HepG2 (cell line): Measurements from ENCODE around the gene MAN2A2. TPM values are rescaled to one million over a fixed set of nuclear protein-coding genes. Genes with fewer than 3 reads are reported as not detected.

Experiments used
- ATF7-NPFF ChIP-seq: sonication (generic); formaldehyde crosslinking; IDR thresholded peaks from 2 replicates; pipeline ENCODE4 v1.8.1; 2023; ENCODE audit warnings: mild to moderate bottlenecking, low read depth, missing genetic modification reagents, moderate library complexity
- HES4 ChIP-seq: sonication (generic); formaldehyde crosslinking; IDR thresholded peaks from 2 replicates; pipeline ENCODE4 v1.9.0; 2021; ENCODE audit warnings: mild to moderate bottlenecking, missing genetic modification reagents, borderline replicate concordance
- HMG20A ChIP-seq: IDR thresholded peaks from 2 replicates; pipeline ENCODE4 v1.6.1; 2016; ENCODE audit warnings: borderline replicate concordance
- HOXA5 ChIP-seq: sonication (generic); formaldehyde crosslinking; IDR thresholded peaks from 2 replicates; pipeline ENCODE4 v1.4.0; 2020; ENCODE audit warnings: missing genetic modification reagents
- JUND ChIP-seq: sonication (generic); formaldehyde crosslinking; IDR thresholded peaks from 2 replicates; pipeline ENCODE4 v1.8.0; 2022; ENCODE audit warnings: mild to moderate bottlenecking, missing genetic modification reagents
- KDM2A ChIP-seq: sonication (generic); formaldehyde crosslinking; IDR thresholded peaks from 2 replicates; pipeline ENCODE4 v1.4.0; 2020; ENCODE audit warnings: low read depth, missing genetic modification reagents, borderline replicate concordance
- NPAS2 ChIP-seq: sonication (generic); formaldehyde crosslinking; IDR thresholded peaks from 2 replicates; pipeline ENCODE4 v1.8.0; 2022; ENCODE audit warnings: mild to moderate bottlenecking, missing genetic modification reagents, borderline replicate concordance
- PCBP1 ChIP-seq: fragments of 200-400 bp; formaldehyde crosslinking; IDR thresholded peaks from 2 replicates; pipeline ENCODE4 v1.6.1; 2017; ENCODE audit warnings: mild to moderate bottlenecking, low read depth, low read length, borderline replicate concordance
- PHB2 ChIP-seq: fragments of 450-650 bp; IDR thresholded peaks from 2 replicates; pipeline ENCODE4 v1.6.1; 2018; ENCODE audit not compliant: partially characterized antibody
- REPIN1 ChIP-seq: sonication (generic); formaldehyde crosslinking; IDR thresholded peaks from 2 replicates; pipeline ENCODE4 v1.8.0; 2022; ENCODE audit warnings: missing genetic modification reagents, low read depth, mild to moderate bottlenecking, borderline replicate concordance
- REXO4 ChIP-seq: sonication (generic); formaldehyde crosslinking; IDR thresholded peaks from 2 replicates; pipeline ENCODE4 v1.8.0; 2022; ENCODE audit warnings: missing genetic modification reagents, mild to moderate bottlenecking, borderline replicate concordance
- SOX6 ChIP-seq, 2 experiments: fragments of 450-650 bp in 1 of 2; sonication (generic) in 1 of 2; formaldehyde crosslinking in 1 of 2; IDR thresholded peaks; 2 replicates each; pipeline versions ENCODE4 v1.4.0 to v1.6.1; 2017 to 2020; ENCODE audit warnings: antibody characterized with exemption in 1 of 2, mild to moderate bottlenecking in 1 of 2, missing genetic modification reagents in 1 of 2
- SRSF9 ChIP-seq: fragments of 200-400 bp; formaldehyde crosslinking; IDR thresholded peaks from 2 replicates; pipeline ENCODE4 v1.6.1; 2018; ENCODE audit warnings: borderline replicate concordance, mild to moderate bottlenecking, low read depth, low read length; ENCODE audit not compliant: insufficient read depth, poor library complexity, severe bottlenecking
- ZNF251 ChIP-seq: sonication (generic); formaldehyde crosslinking; IDR thresholded peaks from 2 replicates; pipeline ENCODE4 v1.9.0; 2021; ENCODE audit warnings: mild to moderate bottlenecking, missing genetic modification reagents
- ZNF33A ChIP-seq: sonication (generic); formaldehyde crosslinking; IDR thresholded peaks from 2 replicates; pipeline ENCODE4 v1.5.1; 2020; ENCODE audit warnings: missing genetic modification reagents, mild to moderate bottlenecking, moderate library complexity, borderline replicate concordance
- ZNF446 ChIP-seq: sonication (generic); formaldehyde crosslinking; IDR thresholded peaks from 2 replicates; pipeline ENCODE4 v1.5.0; 2020; ENCODE audit warnings: mild to moderate bottlenecking, missing genetic modification reagents
- ZNF629 ChIP-seq: sonication (generic); formaldehyde crosslinking; conservative IDR thresholded peaks from 2 replicates; pipeline ENCODE4 v1.5.0; 2020; ENCODE audit warnings: missing genetic modification reagents
- ZNF678 ChIP-seq: sonication (generic); formaldehyde crosslinking; IDR thresholded peaks from 2 replicates; pipeline ENCODE4 v1.4.0; 2020; ENCODE audit warnings: mild to moderate bottlenecking, missing genetic modification reagents
- ZNF713 ChIP-seq: sonication (generic); formaldehyde crosslinking; IDR thresholded peaks from 2 replicates; pipeline ENCODE4 v1.4.0; 2020; ENCODE audit warnings: mild to moderate bottlenecking, missing genetic modification reagents
- polyA plus RNA-seq, 8 experiments: library from polyadenylated mRNA; depleted of rRNA in 3 of 8; stranded (reverse) in 7 of 8; unstranded in 1 of 8; fragments of >200 nt; fragmentation: Illumina TruSeq in 4 of 8; extraction: Trizol in 4 of 8; gene quantifications; 2 replicates each; pipeline versions ENCODE4 v1.2.1 to v1.2.3, GENCODE V29; 2011 to 2016; ENCODE audit warnings: low read depth in 4 of 8, missing spikeins in 1 of 8, mixed read lengths in 1 of 8; ENCODE audit not compliant: insufficient read depth in 1 of 8
- total RNA-seq, 5 experiments: library from RNA; depleted of rRNA; stranded (reverse); fragments of >200 nt; fragmentation: Illumina TruSeq; extraction: Trizol; gene quantifications; 2 replicates each; pipeline ENCODE4 v1.2.3, GENCODE V29; 2016; ENCODE audit warnings: low read depth in 1 of 5
- TF ChIP-seq, protein P1 (sequence below): sonication (generic); formaldehyde crosslinking; IDR thresholded peaks from 2 replicates; pipeline ENCODE4 v1.4.0; 2020; ENCODE audit warnings: mild to moderate bottlenecking, missing genetic modification reagents
- TF ChIP-seq, protein P2 (sequence below): sonication (generic); formaldehyde crosslinking; IDR thresholded peaks from 2 replicates; pipeline ENCODE4 v1.5.0; 2020; ENCODE audit warnings: mild to moderate bottlenecking, missing genetic modification reagents, moderate library complexity
- TF ChIP-seq, protein P3 (sequence below): sonication (generic); formaldehyde crosslinking; conservative IDR thresholded peaks from 2 replicates; pipeline ENCODE4 v1.8.0; 2022; ENCODE audit warnings: mild to moderate bottlenecking, moderate library complexity, missing genetic modification reagents
- TF ChIP-seq, protein P4 (sequence below): sonication (generic); formaldehyde crosslinking; IDR thresholded peaks from 2 replicates; pipeline ENCODE4 v1.4.0; 2020; ENCODE audit warnings: missing genetic modification reagents

Gene MAN2A2
- total and polyA plus RNA-seq, 2 of the 13 experiments (the other 11 are each of a cell fraction or from before 2014, with no cell fraction given): 17.5 to 51.5 TPM

DNA sequence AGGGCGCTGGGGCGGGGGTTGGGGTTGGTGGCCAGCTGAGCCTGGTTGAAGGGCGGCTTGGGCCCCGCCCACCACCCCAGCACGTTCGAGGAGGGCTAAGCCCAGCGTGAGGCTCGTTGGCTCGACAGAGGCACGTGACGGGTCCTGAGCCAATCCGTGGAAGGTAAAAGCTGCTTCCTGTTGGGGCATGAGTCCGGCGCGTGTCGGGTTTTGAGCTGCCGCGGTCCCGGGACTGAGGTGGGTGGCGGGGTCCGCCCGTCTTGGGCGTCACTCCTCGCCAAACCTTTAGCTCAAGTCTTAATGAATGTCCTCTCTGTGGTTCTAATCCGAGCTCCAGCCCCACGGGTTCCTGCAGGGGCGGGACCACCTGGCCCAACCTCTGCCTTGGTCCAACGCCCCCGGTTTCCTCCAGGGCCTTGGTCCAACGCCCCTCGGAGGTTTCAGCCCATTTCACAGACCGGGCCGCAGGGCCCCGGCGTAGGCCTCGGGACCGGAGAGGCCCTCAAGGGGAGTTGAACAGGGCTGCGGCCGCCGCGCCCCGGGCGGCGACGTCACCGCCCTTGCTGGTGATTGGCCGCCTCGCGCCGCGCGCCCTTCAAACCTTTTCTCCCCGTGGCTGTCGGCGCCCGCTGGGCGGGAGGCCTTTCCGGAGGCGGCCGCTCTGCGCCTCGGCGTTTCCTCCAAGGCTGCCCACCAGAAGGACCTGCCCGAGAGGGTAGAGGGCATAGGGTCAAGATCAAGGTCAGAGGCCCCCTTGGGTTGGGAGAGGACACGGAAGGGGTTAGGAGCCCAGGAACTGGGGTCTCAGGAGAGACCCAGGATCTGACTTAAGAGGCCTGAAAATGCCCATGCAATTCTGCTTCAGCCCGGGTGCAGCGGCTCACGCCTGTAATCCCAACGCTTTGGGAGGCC lies 51.9 kb downstream of the MAN2A2 start, which contains the start of gene RCCD1 (continued):
- TF ChIP-seq SOX6 (IDR thresholded peaks at IDR 0.05) (no peak), SOX6 (CRISPR knock-in tag; IDR thresholded peaks at IDR 0.05) (peak; percentile 50; the same call in 1 of the 2 replicates), REXO4 (CRISPR knock-in tag) (no peak), ZNF678 (CRISPR knock-in tag) (no peak), HMG20A (no peak; the same call in 1 of the 2 replicates), HOXA5 (CRISPR knock-in tag) (peak; percentile 90), ATF7-NPFF (CRISPR knock-in tag) (peak; percentile 90; the same call in 1 of the 2 replicates), ZNF629 (CRISPR knock-in tag) (peak; percentile 98), SRSF9 (no peak), KDM2A (CRISPR knock-in tag) (peak; percentile 98), REPIN1 (CRISPR knock-in tag) (peak; percentile 35; the same call in 1 of the 2 replicates), NPAS2 (CRISPR knock-in tag) (no peak), JUND (CRISPR knock-in tag) (0 out of 2 replicates have a peak, but pooled peaks have one; percentile 33), ZNF33A (CRISPR knock-in tag) (no peak), HES4 (CRISPR knock-in tag) (peak; percentile 56; the same call in 1 of the 2 replicates), PCBP1 (no peak), PHB2 (no peak), ZNF713 (0 out of 2 replicates have a peak, but pooled peaks have one; percentile 39), ZNF446 (CRISPR knock-in tag) (peak; percentile 45), ZNF251 (CRISPR knock-in tag) (no peak)
- TF ChIP-seq, protein P1, sequence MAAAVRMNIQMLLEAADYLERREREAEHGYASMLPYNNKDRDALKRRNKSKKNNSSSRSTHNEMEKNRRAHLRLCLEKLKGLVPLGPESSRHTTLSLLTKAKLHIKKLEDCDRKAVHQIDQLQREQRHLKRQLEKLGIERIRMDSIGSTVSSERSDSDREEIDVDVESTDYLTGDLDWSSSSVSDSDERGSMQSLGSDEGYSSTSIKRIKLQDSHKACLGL: peak; percentile 91
- TF ChIP-seq, protein P2, sequence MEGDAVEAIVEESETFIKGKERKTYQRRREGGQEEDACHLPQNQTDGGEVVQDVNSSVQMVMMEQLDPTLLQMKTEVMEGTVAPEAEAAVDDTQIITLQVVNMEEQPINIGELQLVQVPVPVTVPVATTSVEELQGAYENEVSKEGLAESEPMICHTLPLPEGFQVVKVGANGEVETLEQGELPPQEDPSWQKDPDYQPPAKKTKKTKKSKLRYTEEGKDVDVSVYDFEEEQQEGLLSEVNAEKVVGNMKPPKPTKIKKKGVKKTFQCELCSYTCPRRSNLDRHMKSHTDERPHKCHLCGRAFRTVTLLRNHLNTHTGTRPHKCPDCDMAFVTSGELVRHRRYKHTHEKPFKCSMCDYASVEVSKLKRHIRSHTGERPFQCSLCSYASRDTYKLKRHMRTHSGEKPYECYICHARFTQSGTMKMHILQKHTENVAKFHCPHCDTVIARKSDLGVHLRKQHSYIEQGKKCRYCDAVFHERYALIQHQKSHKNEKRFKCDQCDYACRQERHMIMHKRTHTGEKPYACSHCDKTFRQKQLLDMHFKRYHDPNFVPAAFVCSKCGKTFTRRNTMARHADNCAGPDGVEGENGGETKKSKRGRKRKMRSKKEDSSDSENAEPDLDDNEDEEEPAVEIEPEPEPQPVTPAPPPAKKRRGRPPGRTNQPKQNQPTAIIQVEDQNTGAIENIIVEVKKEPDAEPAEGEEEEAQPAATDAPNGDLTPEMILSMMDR (CRISPR knock-in tag): no peak
- TF ChIP-seq, protein P3, sequence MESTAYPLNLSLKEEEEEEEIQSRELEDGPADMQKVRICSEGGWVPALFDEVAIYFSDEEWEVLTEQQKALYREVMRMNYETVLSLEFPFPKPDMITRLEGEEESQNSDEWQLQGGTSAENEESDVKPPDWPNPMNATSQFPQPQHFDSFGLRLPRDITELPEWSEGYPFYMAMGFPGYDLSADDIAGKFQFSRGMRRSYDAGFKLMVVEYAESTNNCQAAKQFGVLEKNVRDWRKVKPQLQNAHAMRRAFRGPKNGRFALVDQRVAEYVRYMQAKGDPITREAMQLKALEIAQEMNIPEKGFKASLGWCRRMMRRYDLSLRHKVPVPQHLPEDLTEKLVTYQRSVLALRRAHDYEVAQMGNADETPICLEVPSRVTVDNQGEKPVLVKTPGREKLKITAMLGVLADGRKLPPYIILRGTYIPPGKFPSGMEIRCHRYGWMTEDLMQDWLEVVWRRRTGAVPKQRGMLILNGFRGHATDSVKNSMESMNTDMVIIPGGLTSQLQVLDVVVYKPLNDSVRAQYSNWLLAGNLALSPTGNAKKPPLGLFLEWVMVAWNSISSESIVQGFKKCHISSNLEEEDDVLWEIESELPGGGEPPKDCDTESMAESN (CRISPR knock-in tag): peak; percentile 52; the same call in 1 of the 2 replicates
- TF ChIP-seq, protein P4, sequence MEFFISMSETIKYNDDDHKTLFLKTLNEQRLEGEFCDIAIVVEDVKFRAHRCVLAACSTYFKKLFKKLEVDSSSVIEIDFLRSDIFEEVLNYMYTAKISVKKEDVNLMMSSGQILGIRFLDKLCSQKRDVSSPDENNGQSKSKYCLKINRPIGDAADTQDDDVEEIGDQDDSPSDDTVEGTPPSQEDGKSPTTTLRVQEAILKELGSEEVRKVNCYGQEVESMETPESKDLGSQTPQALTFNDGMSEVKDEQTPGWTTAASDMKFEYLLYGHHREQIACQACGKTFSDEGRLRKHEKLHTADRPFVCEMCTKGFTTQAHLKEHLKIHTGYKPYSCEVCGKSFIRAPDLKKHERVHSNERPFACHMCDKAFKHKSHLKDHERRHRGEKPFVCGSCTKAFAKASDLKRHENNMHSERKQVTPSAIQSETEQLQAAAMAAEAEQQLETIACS (CRISPR knock-in tag): peak; percentile 29; the same call in 1 of the 2 replicates
